ENCODE measurements around the gene VASH2.

GRCh38 chr1:212908971-212909370 lies 41.4 kb upstream of the VASH2 start:
- TF ChIP-seq POLR2A (IDR thresholded peaks at IDR 0.05) = no peak
- no peak for TF ChIP-seq CTCF (IDR thresholded peaks at IDR 0.05)
